ENCODE results near the gene ASB4.

GRCh38 chr7:95502403-95502802 is 16.7 kb downstream of the ASB4 start:
- TF ChIP-seq CTCF (conservative IDR thresholded peaks at IDR 0.05): no peak
- TF ChIP-seq EZH2 (IDR thresholded peaks at IDR 0.05; ENCODE audit: low read depth): no peak
